GM19468 (cell line): ENCODE data around the gene MGP.
A peak's percentile ranks its signal among the peaks of the same experiment; 100 is the strongest.

ENCODE experiments used
- ATAC-seq: cut with Tn5 transposase; IDR thresholded peaks from one replicate; pipeline ENCODE4 v1.9.1; 2021; ENCODE audit warnings: mild to moderate bottlenecking, moderate library complexity, moderate number of reproducible peaks; ENCODE audit not compliant: unreplicated experiment; ENCODE audit errors: extremely low read depth

Gene MGP

DNA sequence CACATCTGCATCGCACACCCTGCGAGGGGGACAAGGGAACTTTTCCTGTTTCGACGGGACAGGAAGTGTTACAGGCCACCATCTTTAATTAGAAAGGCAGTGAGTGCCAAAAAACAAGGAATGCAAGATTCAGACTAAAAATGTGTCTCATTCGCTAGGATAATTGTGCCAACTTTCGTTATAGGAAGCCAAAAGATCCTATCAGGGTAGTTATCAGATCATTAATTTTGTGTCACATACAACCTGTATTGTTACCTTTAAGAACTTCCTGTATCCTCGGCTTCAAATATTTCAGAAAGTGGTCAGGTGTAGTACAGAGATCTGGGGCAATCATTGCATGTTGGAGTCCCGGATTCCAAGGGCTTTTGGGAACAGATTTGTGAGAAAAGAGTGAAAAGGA is 19.2 kb upstream of the MGP start:
- ATAC-seq, result no peak

GRCh38 chr12:14903386-14904098 is 17.9 kb upstream of the MGP start:
- no peak for ATAC-seq

- ATAC-seq, result no peak
Observed at GRCh38 chr12:14902465-14902864, 16.8 kb upstream of the MGP start.

DNA sequence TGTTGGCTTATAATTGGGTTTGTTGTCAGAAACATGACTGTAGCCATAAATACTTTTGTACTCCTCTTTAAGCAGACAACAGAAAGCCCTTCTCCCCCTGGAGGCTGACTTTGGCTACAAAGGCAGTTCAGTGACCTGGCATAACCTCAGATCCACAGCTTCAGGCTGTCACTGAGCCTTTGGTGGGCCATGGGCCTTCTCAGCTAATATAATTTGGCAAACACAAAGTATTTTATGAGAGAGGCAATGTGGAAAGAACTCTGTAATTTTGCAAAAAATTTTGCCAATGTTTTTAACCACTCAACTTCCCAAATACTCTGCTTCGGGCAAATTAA is 15.5 kb upstream of the MGP start:
- ATAC-seq, result no peak

GRCh38 chr12:14900521-14901227 is 15.0 kb upstream of the MGP start:
- ATAC-seq, result no peak

- no peak for ATAC-seq
Observed at GRCh38 chr12:14896521-14897169, 11.0 kb upstream of the MGP start.

GRCh38 chr12:14893506-14894250 is 8.0 kb upstream of the MGP start:
- ATAC-seq, result no peak

DNA sequence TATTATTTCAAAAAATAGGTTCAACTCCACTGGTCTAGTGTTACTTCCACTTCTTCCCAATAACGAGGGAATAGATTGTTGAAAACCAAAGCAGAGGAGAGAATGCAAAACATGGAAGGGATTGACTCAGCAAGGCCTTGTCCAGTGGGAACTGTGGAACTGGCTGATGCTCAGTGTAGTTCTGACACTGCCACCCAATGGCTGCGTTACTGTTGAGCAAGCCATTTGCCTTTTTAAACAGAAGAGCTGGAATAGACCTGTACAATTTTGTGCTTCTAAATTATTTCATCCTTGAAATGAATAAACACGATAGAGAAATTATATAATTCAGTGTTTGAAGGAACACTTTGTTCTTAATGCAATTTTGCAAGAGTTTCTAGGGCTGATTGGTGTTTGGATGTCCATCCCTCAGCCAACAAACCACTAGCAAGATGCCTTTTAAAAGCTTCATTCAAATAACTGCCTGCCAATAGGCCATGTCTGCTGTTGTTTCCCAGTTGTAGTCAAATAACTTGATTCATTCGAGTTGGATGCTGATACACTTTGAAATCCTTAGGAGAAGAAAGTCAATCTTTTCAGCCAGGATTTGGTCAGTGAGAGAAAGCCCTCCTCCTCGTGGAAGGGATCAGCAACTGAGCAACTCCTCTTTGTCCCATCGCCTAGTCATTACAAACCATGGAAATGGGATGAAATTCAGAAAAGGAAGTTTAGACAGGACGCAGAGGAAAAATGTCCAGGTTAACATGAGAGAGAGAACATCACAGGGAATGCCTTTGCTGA is 7.3 kb upstream of the MGP start:
- ATAC-seq, result no peak

DNA sequence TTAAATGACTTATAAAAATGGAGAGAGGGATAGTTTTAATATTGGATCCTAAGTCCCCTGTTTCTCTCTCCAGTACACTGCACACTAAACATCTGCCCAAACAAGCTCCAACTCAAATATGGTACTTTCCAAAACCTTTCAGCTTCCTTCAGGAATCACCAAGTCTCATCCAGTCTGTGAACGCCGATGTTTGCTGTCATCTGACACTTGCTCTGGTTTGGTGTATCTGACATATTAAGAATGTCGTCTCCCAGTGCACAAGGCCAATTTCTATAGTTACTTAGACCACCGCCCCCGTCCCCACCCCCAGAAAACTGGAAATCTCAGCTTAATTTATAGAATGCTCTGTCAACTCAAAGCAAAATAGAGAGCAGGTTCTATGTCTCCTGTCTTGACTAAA is 5.0 kb upstream of the MGP start:
- no peak for ATAC-seq

DNA sequence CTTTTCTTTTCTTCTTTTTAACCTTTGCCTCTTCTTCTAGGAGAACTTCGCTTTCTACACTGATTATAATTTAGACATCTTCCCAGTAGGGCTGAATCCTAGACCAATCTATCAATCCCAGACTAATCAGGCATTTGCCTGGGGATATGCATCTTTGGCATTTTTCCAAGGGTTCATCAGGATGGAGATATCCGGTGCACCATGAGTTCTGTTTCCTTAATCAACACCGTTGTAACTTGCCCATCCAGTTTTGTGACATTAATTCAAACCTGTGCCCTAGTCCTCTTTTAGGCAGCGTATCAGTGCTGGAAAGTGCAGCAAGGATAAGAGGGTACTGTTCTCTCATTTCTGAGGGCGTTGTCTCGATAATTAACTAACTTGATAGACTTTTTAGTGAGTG is 617 bp upstream of the MGP start:
- no peak for ATAC-seq

DNA sequence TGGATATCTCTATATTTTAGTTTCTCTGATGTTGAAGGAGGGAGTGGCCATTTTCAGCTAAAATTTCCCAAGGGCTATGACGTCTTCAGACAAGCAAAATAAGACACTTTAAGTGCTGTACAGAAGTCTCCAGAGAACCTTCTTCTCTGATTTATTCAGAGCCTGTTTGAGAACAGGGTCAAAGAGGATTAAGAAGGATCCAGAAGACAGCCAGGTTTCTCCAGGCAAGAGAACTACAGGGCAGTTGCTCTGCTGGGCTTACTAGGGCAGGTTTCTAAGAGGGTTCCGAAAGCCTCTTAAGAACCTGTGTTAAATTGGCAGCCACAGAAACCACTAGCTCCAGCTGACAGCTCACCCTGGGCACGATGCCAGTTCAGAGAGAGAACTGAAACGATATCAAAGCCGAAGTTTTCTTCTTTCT is 1.2 kb downstream of the MGP start:
- peak; percentile 90 for ATAC-seq

DNA sequence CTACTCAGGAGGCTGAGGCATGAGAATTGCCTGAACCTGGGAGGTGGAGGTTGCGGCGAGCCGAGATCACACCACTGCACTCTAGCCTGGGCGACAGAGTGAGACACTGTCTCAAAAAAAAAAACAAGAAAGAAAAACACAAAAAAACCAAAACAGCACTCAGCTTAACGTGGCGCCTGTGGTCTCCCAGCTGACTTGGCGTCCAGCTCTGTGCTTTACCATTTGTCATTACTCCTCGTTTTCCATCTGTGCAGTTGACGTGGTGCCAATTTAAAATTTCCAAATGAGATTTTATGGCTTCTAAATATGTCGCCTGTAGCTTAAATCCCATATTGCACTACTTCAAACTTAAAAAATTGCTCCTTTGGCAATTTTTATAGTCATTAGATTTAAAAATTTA is 2.0 kb downstream of the MGP start:
- ATAC-seq, result no peak

- no peak for ATAC-seq
Observed at GRCh38 chr12:14880890-14881453, 4.7 kb downstream of the MGP start.

DNA sequence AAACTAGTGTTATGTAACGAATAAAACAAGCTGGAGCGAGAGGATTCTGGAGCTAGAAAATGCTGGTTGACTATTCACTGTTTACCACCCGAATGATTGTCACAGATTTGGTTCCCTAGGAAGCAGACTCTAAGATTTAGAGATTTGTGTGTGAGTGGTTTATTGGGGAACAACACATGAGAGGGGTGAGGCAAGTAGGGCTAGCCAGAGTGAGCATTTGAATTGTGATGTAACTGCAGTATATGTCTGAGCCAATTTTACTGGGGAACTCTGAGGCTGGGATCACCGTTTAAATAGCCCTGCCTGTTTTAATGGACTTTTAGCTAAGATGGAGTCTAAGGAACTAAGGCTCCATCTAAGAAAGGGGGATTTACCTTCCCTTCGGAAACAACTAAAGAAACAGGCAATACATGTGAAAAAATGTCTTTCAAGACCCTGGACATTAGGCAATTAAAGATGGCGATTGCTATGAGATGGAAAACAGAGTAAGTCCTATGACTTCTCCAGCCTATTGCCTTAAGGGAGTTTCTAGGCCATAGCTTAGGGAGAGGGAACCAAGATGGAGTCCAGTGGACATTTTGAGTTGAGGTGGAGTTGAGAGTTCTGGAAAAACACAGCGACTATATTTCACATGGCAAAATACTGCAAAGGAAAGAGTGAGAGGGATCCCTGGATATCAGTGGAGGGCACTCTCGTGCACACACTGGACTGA is 6.3 kb downstream of the MGP start:
- ATAC-seq, result no peak

GRCh38 chr12:14878488-14878887 is 7.2 kb downstream of the MGP start:
- ATAC-seq, result no peak

DNA sequence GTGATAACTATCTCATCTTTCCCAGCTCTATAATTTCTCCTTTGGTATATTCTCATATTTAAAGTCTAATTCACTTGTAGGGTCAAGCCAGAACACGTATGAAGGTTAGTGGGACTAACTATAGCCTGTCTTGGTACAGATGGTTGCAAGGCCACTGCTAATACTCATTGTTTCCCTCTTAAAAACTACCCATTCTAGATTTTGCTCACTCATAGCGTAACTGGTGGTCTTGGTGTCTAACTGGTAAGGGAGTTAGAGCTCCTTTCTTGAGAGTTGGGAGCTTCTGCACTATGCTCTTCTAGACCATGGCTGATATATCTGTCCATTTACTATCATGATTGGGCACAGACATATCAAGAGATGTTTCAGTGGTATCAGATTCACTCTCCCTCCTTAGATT is 8.8 kb downstream of the MGP start:
- no peak for ATAC-seq

DNA sequence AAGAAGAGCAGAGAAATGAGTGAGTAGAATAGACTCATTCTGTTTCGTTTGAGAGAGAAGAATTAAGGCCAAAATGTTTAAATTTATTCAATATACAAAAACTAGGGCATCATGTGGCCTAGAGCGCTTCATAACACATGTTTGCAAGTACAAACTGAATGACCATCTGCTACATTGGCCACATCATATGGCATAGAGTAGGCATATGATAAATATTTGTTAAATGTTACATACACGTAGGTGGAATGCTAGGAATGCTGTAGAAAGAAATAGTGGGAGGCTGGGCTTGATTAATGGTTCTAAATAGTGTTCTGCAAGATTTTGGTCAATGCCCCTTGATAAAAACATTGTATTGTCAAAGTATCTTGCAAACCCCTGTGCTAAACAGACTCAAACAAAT is 10.8 kb downstream of the MGP start:
- no peak for ATAC-seq

DNA sequence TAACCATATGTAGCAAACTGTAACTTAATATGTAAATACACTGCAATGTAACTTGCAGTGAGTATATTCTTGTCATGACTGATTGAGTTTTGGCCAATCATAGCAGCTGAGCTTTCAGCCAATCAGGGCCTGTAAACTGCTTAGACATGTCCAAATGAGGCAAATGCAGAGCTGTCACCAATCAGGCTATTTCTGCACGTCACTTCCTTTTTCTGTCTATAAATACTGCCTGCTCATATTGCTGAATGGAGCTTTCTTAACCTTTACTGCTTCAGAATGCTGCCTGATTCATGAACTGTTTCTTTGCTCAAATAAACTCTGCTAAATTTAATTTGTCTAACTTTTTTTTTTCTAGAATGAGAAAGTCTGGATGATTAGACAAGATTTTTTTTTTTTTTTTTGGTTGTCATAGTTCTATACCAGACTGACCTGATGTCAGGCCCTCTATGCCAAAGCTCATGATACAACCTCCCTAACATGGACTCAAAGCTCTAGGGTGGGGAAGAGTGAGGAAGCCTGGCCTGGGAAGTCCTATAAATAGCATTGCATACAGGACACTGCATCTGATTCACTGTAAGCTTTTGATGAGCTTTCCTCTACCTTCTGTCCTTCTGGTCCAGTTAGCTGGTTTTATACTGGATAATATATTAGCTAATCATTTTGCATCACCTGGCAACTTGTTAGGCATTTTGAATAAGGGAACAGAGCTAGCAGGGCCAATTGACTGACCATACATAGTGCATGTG is 12.0 kb downstream of the MGP start:
- no peak for ATAC-seq

- ATAC-seq, result no peak
Observed at GRCh38 chr12:14871886-14872285, 13.8 kb downstream of the MGP start.
